H9 (cell line): ENCODE results near the gene GCC2. TPM values are rescaled to one million over a fixed set of nuclear protein-coding genes. Genes with fewer than 3 reads are reported as not detected.

ENCODE experiments used
- DNase-seq: peaks from one replicate; pipeline ENCODE4 v3.0.0-alpha.2; 2017
- H2AFZ ChIP-seq: one replicate; pipeline ENCODE4 v1.6.1; 2013; ENCODE audit warnings: mild to moderate bottlenecking, low read length, control low read depth, moderate library complexity
- H2AK5ac ChIP-seq: 2 replicates; pipeline ENCODE4 v1.6.1; 2013; ENCODE audit warnings: low read length, control low read depth, mixed read lengths; ENCODE audit not compliant: insufficient read length
- H2BK120ac ChIP-seq: one replicate; pipeline ENCODE4 v1.6.1; 2013; ENCODE audit warnings: low read depth, mild to moderate bottlenecking, low read length, control low read depth, inconsistent platforms; ENCODE audit not compliant: poor library complexity, severe bottlenecking
- H2BK12ac ChIP-seq: 2 replicates; pipeline ENCODE4 v1.6.1; 2013; ENCODE audit warnings: low read length, control low read depth, mixed read lengths, low read depth; ENCODE audit not compliant: insufficient read length
- H2BK15ac ChIP-seq: 2 replicates; pipeline ENCODE4 v1.6.1; 2013; ENCODE audit warnings: low read depth, low read length, control low read depth
- H2BK20ac ChIP-seq: one replicate; pipeline ENCODE4 v1.6.1; 2013; ENCODE audit warnings: low read depth, mild to moderate bottlenecking, low read length, control low read depth, inconsistent platforms; ENCODE audit not compliant: poor library complexity, severe bottlenecking
- H2BK5ac ChIP-seq: 2 replicates; pipeline ENCODE4 v1.6.1; 2013; ENCODE audit warnings: low read length, control low read depth, mixed read lengths; ENCODE audit not compliant: insufficient read length
- H3K14ac ChIP-seq: 2 replicates; pipeline ENCODE4 v1.6.1; 2013; ENCODE audit warnings: low read length, control low read depth; ENCODE audit not compliant: insufficient read depth
- H3K18ac ChIP-seq: 2 replicates; pipeline ENCODE4 v1.6.1; 2013; ENCODE audit warnings: low read depth, mild to moderate bottlenecking, mixed read lengths, low read length, control low read depth; ENCODE audit not compliant: insufficient read length
- H3K23ac ChIP-seq: 2 replicates; pipeline ENCODE4 v1.6.1; 2013; ENCODE audit warnings: low read length, control low read depth, mixed read lengths, low read depth; ENCODE audit not compliant: insufficient read length
- H3K23me2 ChIP-seq: 2 replicates; pipeline ENCODE4 v1.6.1; 2013; ENCODE audit warnings: low read depth, mild to moderate bottlenecking, mixed read lengths, low read length, control low read depth; ENCODE audit not compliant: insufficient read length, poor library complexity, severe bottlenecking
- H3K27ac ChIP-seq: 2 replicates; pipeline ENCODE4 v1.5.1; 2013; ENCODE audit warnings: low read length, control low read depth, mixed read lengths, low read depth; ENCODE audit not compliant: insufficient read length
- H3K27me3 ChIP-seq: 2 replicates; pipeline ENCODE4 v1.6.1; 2013; ENCODE audit warnings: low read length, control low read depth, inconsistent platforms; ENCODE audit not compliant: insufficient read depth
- H3K4ac ChIP-seq: 2 replicates; pipeline ENCODE4 v1.6.1; 2013; ENCODE audit warnings: low read depth, mild to moderate bottlenecking, control low read depth, inconsistent platforms, low read length, moderate library complexity
- H3K4me1 ChIP-seq: 2 replicates; pipeline ENCODE4 v1.6.1; 2013; ENCODE audit warnings: low read length, control low read depth, inconsistent platforms; ENCODE audit not compliant: insufficient read depth
- H3K4me2 ChIP-seq: 2 replicates; pipeline ENCODE4 v1.6.1; 2013; ENCODE audit warnings: low read length, control low read depth, mixed read lengths; ENCODE audit not compliant: insufficient read length, insufficient read depth
- H3K56ac ChIP-seq: 2 replicates; pipeline ENCODE4 v1.6.1; 2013; ENCODE audit warnings: low read depth, mild to moderate bottlenecking, mixed read lengths, low read length, control low read depth; ENCODE audit not compliant: insufficient read length
- H3K79me1 ChIP-seq: 2 replicates; pipeline ENCODE4 v1.6.1; 2013; ENCODE audit warnings: low read depth, mild to moderate bottlenecking, moderate library complexity, low read length, control low read depth, inconsistent platforms; ENCODE audit not compliant: insufficient read depth, poor library complexity, severe bottlenecking
- H3K79me2 ChIP-seq: 2 replicates; pipeline ENCODE4 v1.6.1; 2013; ENCODE audit warnings: low read length, control low read depth, inconsistent platforms; ENCODE audit not compliant: insufficient read depth
- H3K9ac ChIP-seq: 2 replicates; pipeline ENCODE4 v1.6.1; 2013; ENCODE audit warnings: low read length, control low read depth, mixed read lengths; ENCODE audit not compliant: insufficient read length; ENCODE audit errors: extremely low read depth
- H3K9me3 ChIP-seq: one replicate; pipeline ENCODE4 v1.6.1; 2013; ENCODE audit warnings: low read depth, low read length, inconsistent platforms; ENCODE audit not compliant: control insufficient read depth
- H3T11ph ChIP-seq: one replicate; pipeline ENCODE4 v1.6.1; 2013; ENCODE audit warnings: mild to moderate bottlenecking, low read length, control low read depth, inconsistent platforms
- H4K20me1 ChIP-seq: one replicate; pipeline ENCODE4 v1.6.1; 2013; ENCODE audit not compliant: control insufficient read depth, insufficient read length, insufficient read depth
- H4K5ac ChIP-seq: 2 replicates; pipeline ENCODE4 v1.6.1; 2013; ENCODE audit warnings: low read depth, mild to moderate bottlenecking, mixed read lengths, low read length, control low read depth; ENCODE audit not compliant: insufficient read length
- H4K8ac ChIP-seq: replicated peaks from 2 replicates; pipeline ENCODE4 v1.6.1; 2013; ENCODE audit warnings: low read length, control low read depth, mixed read lengths, low read depth; ENCODE audit not compliant: insufficient read length
- H4K91ac ChIP-seq: 2 replicates; pipeline ENCODE4 v1.6.1; 2013; ENCODE audit warnings: low read depth, mild to moderate bottlenecking, moderate library complexity, mixed read lengths, low read length, control low read depth; ENCODE audit not compliant: insufficient read length
- H3K27ac Mint-ChIP-seq, 3 experiments: 2 replicates in 2 of 3; 3 replicates in 1 of 3; pipeline ENCODE4 v1.8.0; 2020 to 2021; ENCODE audit warnings: mixed read lengths in 3 of 3, mild to moderate bottlenecking in 1 of 3, moderate library complexity in 1 of 3
- H3K27me3 Mint-ChIP-seq: 2 replicates; pipeline ENCODE4 v1.8.0; 2021; ENCODE audit warnings: low read depth, mild to moderate bottlenecking, moderate library complexity, mixed read lengths
- H3K36me3 Mint-ChIP-seq, 3 experiments: 2 replicates in 2 of 3; 3 replicates in 1 of 3; pipeline ENCODE4 v1.8.0; 2020 to 2021; ENCODE audit warnings: low read depth in 3 of 3, mixed read lengths in 3 of 3; ENCODE audit not compliant: insufficient read depth in 1 of 3
- H3K4me1 Mint-ChIP-seq, 2 experiments: 2 replicates each; pipeline ENCODE4 v1.8.0; 2020; ENCODE audit warnings: mixed read lengths in 2 of 2
- H3K4me3 Mint-ChIP-seq, 2 experiments: 2 replicates in 1 of 2; 3 replicates in 1 of 2; pipeline ENCODE4 v1.8.0; 2020 to 2021; ENCODE audit warnings: mild to moderate bottlenecking in 2 of 2, mixed read lengths in 2 of 2, moderate library complexity in 1 of 2
- H3K9me3 Mint-ChIP-seq, 2 experiments: 2 replicates in 1 of 2; 3 replicates in 1 of 2; pipeline ENCODE4 v1.8.0; 2020; ENCODE audit warnings: mild to moderate bottlenecking in 2 of 2, mixed read lengths in 2 of 2, moderate library complexity in 1 of 2
- CTCF ChIP-seq: fragments of 200-600 bp; sonication (generic); conservative IDR thresholded peaks from 3 replicates; pipeline ENCODE4 v1.8.0; 2021; ENCODE audit warnings: antibody characterized with exemption, mild to moderate bottlenecking
- WGBS: extraction: QIAGEN DNeasy Blood & Tissue Kit; methylation state at CpG from one replicate; pipeline ENCODE4 v1.1.7; 2013; ENCODE audit warnings: missing lambda C conversion rate, low lambda C conversion rate, mixed read lengths; ENCODE audit not compliant: insufficient read length; ENCODE audit errors: extremely low coverage; 5-methylcytosine and 5-hydroxymethylcytosine counted together
- total RNA-seq: library from RNA; stranded (reverse); gene quantifications from 2 replicates; pipeline ENCODE4 v1.2.1, GENCODE V29; 2021

The GCC2 gene
- total RNA-seq, 1 experiment from 2014 or later: 53.3 TPM

DNA sequence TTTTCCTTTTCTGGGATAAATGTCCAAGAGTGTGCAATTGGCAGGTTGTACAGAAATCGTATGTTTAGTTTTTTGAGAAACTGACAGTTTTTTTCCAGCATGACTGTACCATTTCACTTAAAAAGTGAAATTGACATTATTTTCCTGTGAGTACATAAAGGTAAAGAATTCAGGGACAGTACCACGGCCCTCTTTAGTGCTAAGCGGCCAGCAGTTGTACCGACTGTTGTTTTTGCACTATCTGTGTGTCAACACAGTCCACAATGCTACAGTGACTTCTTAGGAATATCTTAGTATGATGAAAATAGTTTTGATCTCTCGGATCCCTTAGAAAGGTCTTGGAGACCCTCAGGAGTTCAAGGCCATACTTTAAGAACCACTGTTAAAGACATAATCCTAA is 87.9 kb downstream of the GCC2 start:
- H3K27ac ChIP-seq: no peak overlapping the region
- Mint-ChIP-seq H3K36me3 (peaks cover 0 to 2% (median under 1%) of the 10 kb centered on the region in 3 experiments; a peak in 3 of 7 replicates), H3K27me3 (peaks cover 8% of the 10 kb centered on the region), H3K9me3 (no peaks in the 10 kb centered on the region), H3K4me1 (peaks cover 28 to 33% of the 10 kb centered on the region in 2 experiments), H3K27ac (no peak overlapping the region), H3K4me3 (no peak overlapping the region)
- H2AFZ ChIP-seq: no peak overlapping the region
- no peaks in the 10 kb centered on the region for H3K4me1 ChIP-seq
- H4K20me1 ChIP-seq: no peaks in the 10 kb centered on the region
- no peaks in the 10 kb centered on the region; the same call in 1 of the 2 replicates for H3K27me3 ChIP-seq
- no peak overlapping the region for H3K23ac ChIP-seq
- H2BK12ac ChIP-seq: no peak overlapping the region
- H3K4me2 ChIP-seq: no peak overlapping the region
- H3K9ac ChIP-seq: no peak overlapping the region
- no peak overlapping the region for H3T11ph ChIP-seq
- H2BK5ac ChIP-seq: no peak overlapping the region
- no peaks in the 10 kb centered on the region for H3K23me2 ChIP-seq
- H2BK15ac ChIP-seq: no peak overlapping the region
- peaks cover 5% of the 10 kb centered on the region for H3K79me1 ChIP-seq
- H3K4ac ChIP-seq: no peak overlapping the region
- no peak for DNase-seq
- H4K5ac ChIP-seq: no peak overlapping the region
- H2BK20ac ChIP-seq: no peak overlapping the region
- no peak overlapping the region for H2BK120ac ChIP-seq
- H3K14ac ChIP-seq: no peak overlapping the region
- no CpG with 5 or more reads among the region's 5 CpGs for WGBS
- no peak overlapping the region for H3K56ac ChIP-seq
- no peak overlapping the region for H3K18ac ChIP-seq
- H3K79me2 ChIP-seq: peaks cover 10% of the 10 kb centered on the region; the same call in 1 of the 2 replicates
- no peaks in the 10 kb centered on the region for H3K9me3 ChIP-seq
- no peak overlapping the region for H4K8ac ChIP-seq
- no peak overlapping the region for H2AK5ac ChIP-seq
- TF ChIP-seq CTCF: no peak
- no peak overlapping the region for H4K91ac ChIP-seq
